ENCODE data around the gene MAML3. TPM values are rescaled to one million over a fixed set of nuclear protein-coding genes. Genes with fewer than 3 reads are reported as not detected.

The MAML3 gene
- polyA plus RNA-seq, 1 donor (not counting 4 experiments of a cell fraction or from before 2014, with no cell fraction given) = 0.68 TPM

GRCh38 chr4:140018931-140019618 is 134.9 kb downstream of the MAML3 start:
- H3K4me3 ChIP-seq (ENCODE audit: control insufficient read depth in 2 of 3, extremely low read depth in 1 of 3, insufficient read depth in 2 of 3, low read depth in 1 of 3, low read length in 3 of 3) = no peak overlapping the region
- no peaks in the 10 kb centered on the region for H3K36me3 ChIP-seq (ENCODE audit: control insufficient read depth in 2 of 2, extremely low read depth in 1 of 2, insufficient read depth in 2 of 2, low read length in 2 of 2)
- no peak overlapping the region for H3K9ac ChIP-seq (ENCODE audit: control insufficient read depth, extremely low read depth, insufficient read depth, low read length)
- no peaks in the 10 kb centered on the region for H4K20me1 ChIP-seq (ENCODE audit: control insufficient read depth, extremely low read depth, insufficient read depth, low read length)
- H3K9me3 ChIP-seq (ENCODE audit: control insufficient read depth, low read depth, low read length) = no peaks in the 10 kb centered on the region
- no peaks in the 10 kb centered on the region for H3K79me2 ChIP-seq (ENCODE audit: control insufficient read depth, insufficient read depth, low read length)
- H3K4me2 ChIP-seq (ENCODE audit: control insufficient read depth, extremely low read depth, insufficient read depth, low read depth, low read length) = no peak overlapping the region
- TF ChIP-seq EZH2 (IDR thresholded peaks at IDR 0.05; ENCODE audit: low read length) = no peak
- TF ChIP-seq, protein P1, sequence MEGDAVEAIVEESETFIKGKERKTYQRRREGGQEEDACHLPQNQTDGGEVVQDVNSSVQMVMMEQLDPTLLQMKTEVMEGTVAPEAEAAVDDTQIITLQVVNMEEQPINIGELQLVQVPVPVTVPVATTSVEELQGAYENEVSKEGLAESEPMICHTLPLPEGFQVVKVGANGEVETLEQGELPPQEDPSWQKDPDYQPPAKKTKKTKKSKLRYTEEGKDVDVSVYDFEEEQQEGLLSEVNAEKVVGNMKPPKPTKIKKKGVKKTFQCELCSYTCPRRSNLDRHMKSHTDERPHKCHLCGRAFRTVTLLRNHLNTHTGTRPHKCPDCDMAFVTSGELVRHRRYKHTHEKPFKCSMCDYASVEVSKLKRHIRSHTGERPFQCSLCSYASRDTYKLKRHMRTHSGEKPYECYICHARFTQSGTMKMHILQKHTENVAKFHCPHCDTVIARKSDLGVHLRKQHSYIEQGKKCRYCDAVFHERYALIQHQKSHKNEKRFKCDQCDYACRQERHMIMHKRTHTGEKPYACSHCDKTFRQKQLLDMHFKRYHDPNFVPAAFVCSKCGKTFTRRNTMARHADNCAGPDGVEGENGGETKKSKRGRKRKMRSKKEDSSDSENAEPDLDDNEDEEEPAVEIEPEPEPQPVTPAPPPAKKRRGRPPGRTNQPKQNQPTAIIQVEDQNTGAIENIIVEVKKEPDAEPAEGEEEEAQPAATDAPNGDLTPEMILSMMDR (optimal IDR thresholded peaks at IDR 0.05 in 1 of 3, IDR thresholded peaks at IDR 0.05 in 1 of 3, conservative IDR thresholded peaks at IDR 0.05 in 1 of 3; ENCODE audit: extremely low read depth in 1 of 3, insufficient read depth in 2 of 3, low read length in 3 of 3) = no peak
- no peak overlapping the region for H3K27ac ChIP-seq (ENCODE audit: control insufficient read depth, insufficient read depth, low read length)
- no peaks in the 10 kb centered on the region for H3K9me1 ChIP-seq (ENCODE audit: control insufficient read depth, extremely low read depth, insufficient read depth, low read length)
- dilution Hi-C loops (cut with MboI; ENCODE audit: extremely low pct_ligation_motif_present, low sequenced_read_pairs) = no loop called here
- H2AFZ ChIP-seq (ENCODE audit: control insufficient read depth, low read length) = no peak overlapping the region
- H3K27me3 ChIP-seq (ENCODE audit: control insufficient read depth, extremely low read depth, insufficient read depth, low read length) = no peaks in the 10 kb centered on the region
- DNase-seq (ENCODE audit: low read depth, low spot score) (no peak), FAIRE-seq (no peak)
- H3K4me1 ChIP-seq (ENCODE audit: control insufficient read depth, extremely low read depth, insufficient read depth, low read length) = no peaks in the 10 kb centered on the region

GRCh38 chr4:140014284-140014683 is 139.7 kb downstream of the MAML3 start:
- Histone ChIP-seq H3K4me2 (ENCODE audit: control insufficient read depth, extremely low read depth, insufficient read depth, low read depth, low read length) (no peak overlapping the region), H3K36me3 (ENCODE audit: control insufficient read depth in 2 of 2, extremely low read depth in 1 of 2, insufficient read depth in 2 of 2, low read length in 2 of 2) (no peaks in the 10 kb centered on the region), H3K4me3 (ENCODE audit: control insufficient read depth in 2 of 3, extremely low read depth in 1 of 3, insufficient read depth in 2 of 3, low read depth in 1 of 3, low read length in 3 of 3) (no peak overlapping the region), H2AFZ (ENCODE audit: control insufficient read depth, low read length) (no peak overlapping the region), H3K9ac (ENCODE audit: control insufficient read depth, extremely low read depth, insufficient read depth, low read length) (no peak overlapping the region), H3K4me1 (ENCODE audit: control insufficient read depth, extremely low read depth, insufficient read depth, low read length) (no peaks in the 10 kb centered on the region), H3K27me3 (ENCODE audit: control insufficient read depth, extremely low read depth, insufficient read depth, low read length) (no peaks in the 10 kb centered on the region), H3K27ac (ENCODE audit: control insufficient read depth, insufficient read depth, low read length) (no peak overlapping the region), H3K9me3 (ENCODE audit: control insufficient read depth, low read depth, low read length) (no peaks in the 10 kb centered on the region), H3K9me1 (ENCODE audit: control insufficient read depth, extremely low read depth, insufficient read depth, low read length) (no peaks in the 10 kb centered on the region), H4K20me1 (ENCODE audit: control insufficient read depth, extremely low read depth, insufficient read depth, low read length) (no peaks in the 10 kb centered on the region), H3K79me2 (ENCODE audit: control insufficient read depth, insufficient read depth, low read length) (no peaks in the 10 kb centered on the region)
- TF ChIP-seq, protein P1 (optimal IDR thresholded peaks at IDR 0.05 in 1 of 3, IDR thresholded peaks at IDR 0.05 in 1 of 3, conservative IDR thresholded peaks at IDR 0.05 in 1 of 3; ENCODE audit: extremely low read depth in 1 of 3, insufficient read depth in 2 of 3, low read length in 3 of 3) = no peak
- no peak for TF ChIP-seq EZH2 (IDR thresholded peaks at IDR 0.05; ENCODE audit: low read length)
- dilution Hi-C loops (cut with MboI; ENCODE audit: extremely low pct_ligation_motif_present, low sequenced_read_pairs) = no loop called here
- no peak for DNase-seq (ENCODE audit: low read depth, low spot score)
- no peak for FAIRE-seq
